ENCODE results near the gene CCL17.

GRCh38 chr16:57444711-57445110 is 40.1 kb downstream of the CCL17 start:
- TF ChIP-seq, protein P1, sequence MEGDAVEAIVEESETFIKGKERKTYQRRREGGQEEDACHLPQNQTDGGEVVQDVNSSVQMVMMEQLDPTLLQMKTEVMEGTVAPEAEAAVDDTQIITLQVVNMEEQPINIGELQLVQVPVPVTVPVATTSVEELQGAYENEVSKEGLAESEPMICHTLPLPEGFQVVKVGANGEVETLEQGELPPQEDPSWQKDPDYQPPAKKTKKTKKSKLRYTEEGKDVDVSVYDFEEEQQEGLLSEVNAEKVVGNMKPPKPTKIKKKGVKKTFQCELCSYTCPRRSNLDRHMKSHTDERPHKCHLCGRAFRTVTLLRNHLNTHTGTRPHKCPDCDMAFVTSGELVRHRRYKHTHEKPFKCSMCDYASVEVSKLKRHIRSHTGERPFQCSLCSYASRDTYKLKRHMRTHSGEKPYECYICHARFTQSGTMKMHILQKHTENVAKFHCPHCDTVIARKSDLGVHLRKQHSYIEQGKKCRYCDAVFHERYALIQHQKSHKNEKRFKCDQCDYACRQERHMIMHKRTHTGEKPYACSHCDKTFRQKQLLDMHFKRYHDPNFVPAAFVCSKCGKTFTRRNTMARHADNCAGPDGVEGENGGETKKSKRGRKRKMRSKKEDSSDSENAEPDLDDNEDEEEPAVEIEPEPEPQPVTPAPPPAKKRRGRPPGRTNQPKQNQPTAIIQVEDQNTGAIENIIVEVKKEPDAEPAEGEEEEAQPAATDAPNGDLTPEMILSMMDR (conservative IDR thresholded peaks at IDR 0.05): no peak
- no peak for TF ChIP-seq ZFX (IDR thresholded peaks at IDR 0.05)

All from C4-2B (cell line).